A673 (cell line): Measurements from ENCODE around the gene ATP5F1C.

Experiments used
- CTCF ChIP-seq: fragments of 300-800, 200-600 bp; sonication (generic); conservative IDR thresholded peaks from 2 replicates; pipeline ENCODE4 v1.5.1; 2017; ENCODE audit warnings: low read depth, mild to moderate bottlenecking, antibody characterized with exemption, low read length, moderate library complexity, mixed read lengths
- EZH2 ChIP-seq: fragments of 200-600 bp; sonication (generic); IDR thresholded peaks from 2 replicates; pipeline ENCODE4 v1.6.1; 2017; ENCODE audit warnings: borderline replicate concordance, low read depth, mild to moderate bottlenecking, mixed read lengths, antibody characterized with exemption, low read length; ENCODE audit not compliant: poor library complexity, severe bottlenecking

- TF ChIP-seq CTCF (no peak), EZH2 (no peak)
Measured at GRCh38 chr10:7846591-7846990, 58.6 kb downstream of the ATP5F1C start.
